HEK293 (cell line): ENCODE results near the gene EML3.

Source experiments
- CTCF ChIA-PET: fragments of 350-600 bp; formaldehyde crosslinking; extraction: SDS; loops from one replicate; lab custom pipeline; 2021; ENCODE audit warnings: antibody characterized with exemption; lab: Yijun Ruan, JAX
- POLR2A ChIA-PET: fragments of 300-600 bp; formaldehyde crosslinking; extraction: SDS; loops from one replicate; lab custom pipeline; 2020; ENCODE audit warnings: antibody characterized with exemption, inconsistent platforms; lab: Yijun Ruan, JAX
- H3K27ac ChIP-seq: fragments of 200-500 bp; sonication (Bioruptor generic); 2 replicates; pipeline ENCODE4 v1.5.1; 2014; ENCODE audit warnings: low read depth, low read length, control low read depth, inconsistent platforms; ENCODE audit errors: extremely low read depth
- H3K36me3 ChIP-seq, 2 experiments: fragments of 200-500 bp in 1 of 2; sonication (Bioruptor generic) in 1 of 2; 1 replicate in 1 of 2; 2 replicates in 1 of 2; pipeline ENCODE4 v1.5.1; 2014 to 2017; ENCODE audit warnings: inconsistent platforms in 2 of 2, low read length in 2 of 2; ENCODE audit not compliant: control insufficient read depth in 2 of 2, insufficient read depth in 1 of 2
- H3K4me1 ChIP-seq: fragments of 200-500 bp; sonication (Bioruptor generic); 2 replicates; pipeline ENCODE4 v1.5.1; 2014; ENCODE audit warnings: mild to moderate bottlenecking, low read length, inconsistent platforms; ENCODE audit not compliant: control insufficient read depth, insufficient read depth
- H3K4me3 ChIP-seq: 2 replicates; pipeline ENCODE4 v1.5.1; 2011; ENCODE audit warnings: low read depth, mild to moderate bottlenecking, control low read depth, low read length, moderate library complexity
- H3K9me3 ChIP-seq: fragments of 200-500 bp; sonication (Bioruptor generic); 2 replicates; pipeline ENCODE4 v1.5.1; 2014; ENCODE audit warnings: low read depth, low read length, inconsistent platforms; ENCODE audit not compliant: control insufficient read depth, insufficient read depth
- GLI4 ChIP-seq: fragments of 450-650 bp; formaldehyde crosslinking; IDR thresholded peaks from 2 replicates; pipeline ENCODE4 v1.5.1; 2016; ENCODE audit warnings: missing biosample characterization, missing genetic modification characterization
- GLIS1 ChIP-seq: fragments of 450-650 bp; formaldehyde crosslinking; IDR thresholded peaks from 2 replicates; pipeline ENCODE4 v1.5.1; 2016; ENCODE audit warnings: missing biosample characterization, missing genetic modification characterization
- GLIS2 ChIP-seq: fragments of 450-650 bp; formaldehyde crosslinking; IDR thresholded peaks from 2 replicates; pipeline ENCODE4 v1.5.1; 2016; ENCODE audit warnings: missing biosample characterization, missing genetic modification characterization
- HOXA7 ChIP-seq: sonication (generic); formaldehyde crosslinking; IDR thresholded peaks from 2 replicates; pipeline ENCODE4 v1.8.1; 2022; ENCODE audit warnings: missing genetic modification reagents, borderline replicate concordance
- KLF8 ChIP-seq: fragments of 450-650 bp; formaldehyde crosslinking; IDR thresholded peaks from 2 replicates; pipeline ENCODE4 v1.5.1; 2016; ENCODE audit warnings: missing biosample characterization, missing genetic modification characterization
- SALL2 ChIP-seq: fragments of 450-650 bp; formaldehyde crosslinking; IDR thresholded peaks from 2 replicates; pipeline ENCODE4 v1.5.0; 2017; ENCODE audit warnings: missing biosample characterization, mild to moderate bottlenecking, missing genetic modification characterization, borderline replicate concordance
- SCRT2 ChIP-seq: fragments of 450-650 bp; formaldehyde crosslinking; IDR thresholded peaks from 2 replicates; pipeline ENCODE4 v1.5.1; 2016; ENCODE audit warnings: missing biosample characterization, missing genetic modification characterization
- SETDB1 ChIP-seq: IDR thresholded peaks from one replicate; pipeline ENCODE4 v1.6.1; 2017; ENCODE audit warnings: mild to moderate bottlenecking, low read length, moderate library complexity, mixed read lengths; ENCODE audit not compliant: insufficient read length
- SP2 ChIP-seq: fragments of 450-650 bp; formaldehyde crosslinking; IDR thresholded peaks from 2 replicates; pipeline ENCODE4 v1.5.1; 2016; ENCODE audit warnings: missing biosample characterization, missing genetic modification characterization
- WT1 ChIP-seq: fragments of 450-650 bp; formaldehyde crosslinking; IDR thresholded peaks from 2 replicates; pipeline ENCODE4 v1.5.1; 2016; ENCODE audit warnings: missing biosample characterization, missing genetic modification characterization
- ZBTB17 ChIP-seq: fragments of 450-650 bp; formaldehyde crosslinking; IDR thresholded peaks from 2 replicates; pipeline ENCODE4 v1.5.1; 2016; ENCODE audit warnings: missing biosample characterization, missing genetic modification characterization
- ZFHX2 ChIP-seq: fragments of 450-650 bp; formaldehyde crosslinking; conservative IDR thresholded peaks from 2 replicates; pipeline ENCODE4 v1.5.1; 2016; ENCODE audit warnings: missing biosample characterization, missing genetic modification characterization
- ZFP3 ChIP-seq: fragments of 450-650 bp; formaldehyde crosslinking; IDR thresholded peaks from 2 replicates; pipeline ENCODE4 v1.5.1; 2016; ENCODE audit warnings: low read depth, missing biosample characterization, missing genetic modification characterization
- ZFP37 ChIP-seq: fragments of 450-650 bp; formaldehyde crosslinking; IDR thresholded peaks from 2 replicates; pipeline ENCODE4 v1.5.1; 2016; ENCODE audit warnings: missing biosample characterization, missing genetic modification characterization
- ZIC2 ChIP-seq: fragments of 450-650 bp; formaldehyde crosslinking; IDR thresholded peaks from 2 replicates; pipeline ENCODE4 v1.5.1; 2016; ENCODE audit warnings: missing biosample characterization, missing genetic modification characterization
- ZNF16 ChIP-seq: fragments of 450-650 bp; formaldehyde crosslinking; IDR thresholded peaks from 2 replicates; pipeline ENCODE4 v1.5.1; 2016; ENCODE audit warnings: low read depth, missing biosample characterization, missing genetic modification characterization
- ZNF202 ChIP-seq: fragments of 450-650 bp; formaldehyde crosslinking; IDR thresholded peaks from 2 replicates; pipeline ENCODE4 v1.5.1; 2016; ENCODE audit warnings: missing biosample characterization, missing genetic modification characterization, borderline replicate concordance
- ZNF211 ChIP-seq: fragments of 450-650 bp; formaldehyde crosslinking; IDR thresholded peaks from 2 replicates; pipeline ENCODE4 v1.5.1; 2016; ENCODE audit warnings: low read depth, missing biosample characterization, missing genetic modification characterization
- ZNF223 ChIP-seq: fragments of 450-650 bp; formaldehyde crosslinking; IDR thresholded peaks from 2 replicates; pipeline ENCODE4 v1.5.1; 2016; ENCODE audit warnings: missing biosample characterization, missing genetic modification characterization
- ZNF302 ChIP-seq: fragments of 450-650 bp; formaldehyde crosslinking; IDR thresholded peaks from 2 replicates; pipeline ENCODE4 v1.5.1; 2016; ENCODE audit warnings: missing biosample characterization, missing genetic modification characterization, low read depth
- ZNF404 ChIP-seq: fragments of 450-650 bp; formaldehyde crosslinking; IDR thresholded peaks from 2 replicates; pipeline ENCODE4 v1.5.1; 2017; ENCODE audit warnings: missing biosample characterization, missing genetic modification characterization
- ZNF510 ChIP-seq: fragments of 450-650 bp; formaldehyde crosslinking; IDR thresholded peaks from 2 replicates; pipeline ENCODE4 v1.5.1; 2018; ENCODE audit warnings: mild to moderate bottlenecking, missing genetic modification characterization, missing biosample characterization; ENCODE audit not compliant: insufficient replicate concordance
- ZNF544 ChIP-seq: fragments of 450-650 bp; formaldehyde crosslinking; IDR thresholded peaks from 2 replicates; pipeline ENCODE4 v1.5.0; 2017; ENCODE audit warnings: missing biosample characterization, missing genetic modification characterization
- ZNF571 ChIP-seq: fragments of 450-650 bp; formaldehyde crosslinking; IDR thresholded peaks from 2 replicates; pipeline ENCODE4 v1.5.0; 2017; ENCODE audit warnings: missing biosample characterization, missing genetic modification characterization
- ZNF623 ChIP-seq: fragments of 450-650 bp; formaldehyde crosslinking; IDR thresholded peaks from 2 replicates; pipeline ENCODE4 v1.5.1; 2016; ENCODE audit warnings: missing biosample characterization, missing genetic modification characterization
- ZNF660 ChIP-seq: fragments of 450-650 bp; IDR thresholded peaks from 2 replicates; pipeline ENCODE4 v1.5.1; 2018; ENCODE audit warnings: missing biosample characterization, mild to moderate bottlenecking, missing genetic modification characterization
- ZNF701 ChIP-seq: fragments of 450-650 bp; formaldehyde crosslinking; IDR thresholded peaks from 2 replicates; pipeline ENCODE4 v1.5.1; 2016; ENCODE audit warnings: missing biosample characterization, missing genetic modification characterization
- ZNF837 ChIP-seq: fragments of 450-650 bp; formaldehyde crosslinking; IDR thresholded peaks from 2 replicates; pipeline ENCODE4 v1.5.1; 2016; ENCODE audit warnings: missing biosample characterization, missing genetic modification characterization
- ZSCAN16 ChIP-seq: fragments of 450-650 bp; formaldehyde crosslinking; IDR thresholded peaks from 2 replicates; pipeline ENCODE4 v1.5.1; 2016; ENCODE audit warnings: missing biosample characterization, missing genetic modification characterization
- TF ChIP-seq, protein P1 (sequence below): fragments of 450-650 bp; formaldehyde crosslinking; IDR thresholded peaks from 2 replicates; pipeline ENCODE4 v1.5.1; 2016; ENCODE audit warnings: missing biosample characterization, missing genetic modification characterization, low read depth
- TF ChIP-seq, protein P2 (sequence below): fragments of 450-650 bp; formaldehyde crosslinking; IDR thresholded peaks from 2 replicates; pipeline ENCODE4 v1.5.0; 2017; ENCODE audit warnings: missing biosample characterization, missing genetic modification characterization, borderline replicate concordance
- TF ChIP-seq, protein P3 (sequence below): fragments of 450-650 bp; formaldehyde crosslinking; IDR thresholded peaks from 2 replicates; pipeline ENCODE4 v1.5.1; 2017; ENCODE audit warnings: missing biosample characterization, missing genetic modification characterization

The EML3 gene

DNA sequence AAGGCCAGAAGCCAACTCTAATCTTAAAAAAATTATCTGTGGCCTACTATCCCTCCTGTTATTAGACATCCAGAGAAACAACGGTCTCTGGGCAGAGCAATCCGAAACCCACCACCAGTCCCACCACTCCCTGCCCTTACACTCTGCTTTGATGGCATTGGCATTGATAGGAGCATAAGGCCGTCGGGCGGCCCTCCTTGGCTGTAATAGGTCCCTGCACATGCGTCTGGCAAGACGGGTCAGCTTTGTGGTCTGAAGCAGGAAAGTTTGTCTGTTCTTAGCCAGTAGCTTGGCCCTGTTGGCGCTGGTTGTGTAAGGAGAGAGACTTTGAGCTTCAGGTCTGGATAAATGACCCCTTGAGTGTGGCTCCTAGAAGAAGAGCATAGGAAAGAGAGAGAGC is 17.5 kb downstream of the EML3 start:
- Histone ChIP-seq H3K9me3 (no peaks in the 10 kb centered on the region), H3K27ac (no peak overlapping the region), H3K4me3 (no peak overlapping the region), H3K36me3 (peaks cover 17 to 72% of the 10 kb centered on the region in 2 experiments; a peak in 2 of 3 replicates), H3K4me1 (no peaks in the 10 kb centered on the region)
- TF ChIP-seq ZNF510 (no peak), ZNF202 (no peak), ZBTB17 (tag by site-specific recombination) (no peak), ZNF302 (no peak), ZNF623 (no peak), GLIS2 (tag by site-specific recombination) (no peak), SP2 (tag by site-specific recombination) (no peak), ZNF571 (tag by site-specific recombination) (no peak), ZNF223 (no peak), ZNF837 (tag by site-specific recombination) (no peak), SALL2 (tag by site-specific recombination) (no peak), HOXA7 (no peak), ZNF701 (tag by site-specific recombination) (no peak), GLIS1 (no peak), ZNF544 (tag by site-specific recombination) (no peak), GLI4 (tag by site-specific recombination) (no peak)
- TF ChIP-seq, protein P1, sequence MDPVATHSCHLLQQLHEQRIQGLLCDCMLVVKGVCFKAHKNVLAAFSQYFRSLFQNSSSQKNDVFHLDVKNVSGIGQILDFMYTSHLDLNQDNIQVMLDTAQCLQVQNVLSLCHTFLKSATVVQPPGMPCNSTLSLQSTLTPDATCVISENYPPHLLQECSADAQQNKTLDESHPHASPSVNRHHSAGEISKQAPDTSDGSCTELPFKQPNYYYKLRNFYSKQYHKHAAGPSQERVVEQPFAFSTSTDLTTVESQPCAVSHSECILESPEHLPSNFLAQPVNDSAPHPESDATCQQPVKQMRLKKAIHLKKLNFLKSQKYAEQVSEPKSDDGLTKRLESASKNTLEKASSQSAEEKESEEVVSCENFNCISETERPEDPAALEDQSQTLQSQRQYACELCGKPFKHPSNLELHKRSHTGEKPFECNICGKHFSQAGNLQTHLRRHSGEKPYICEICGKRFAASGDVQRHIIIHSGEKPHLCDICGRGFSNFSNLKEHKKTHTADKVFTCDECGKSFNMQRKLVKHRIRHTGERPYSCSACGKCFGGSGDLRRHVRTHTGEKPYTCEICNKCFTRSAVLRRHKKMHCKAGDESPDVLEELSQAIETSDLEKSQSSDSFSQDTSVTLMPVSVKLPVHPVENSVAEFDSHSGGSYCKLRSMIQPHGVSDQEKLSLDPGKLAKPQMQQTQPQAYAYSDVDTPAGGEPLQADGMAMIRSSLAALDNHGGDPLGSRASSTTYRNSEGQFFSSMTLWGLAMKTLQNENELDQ = no peak
- TF ChIP-seq, protein P2, sequence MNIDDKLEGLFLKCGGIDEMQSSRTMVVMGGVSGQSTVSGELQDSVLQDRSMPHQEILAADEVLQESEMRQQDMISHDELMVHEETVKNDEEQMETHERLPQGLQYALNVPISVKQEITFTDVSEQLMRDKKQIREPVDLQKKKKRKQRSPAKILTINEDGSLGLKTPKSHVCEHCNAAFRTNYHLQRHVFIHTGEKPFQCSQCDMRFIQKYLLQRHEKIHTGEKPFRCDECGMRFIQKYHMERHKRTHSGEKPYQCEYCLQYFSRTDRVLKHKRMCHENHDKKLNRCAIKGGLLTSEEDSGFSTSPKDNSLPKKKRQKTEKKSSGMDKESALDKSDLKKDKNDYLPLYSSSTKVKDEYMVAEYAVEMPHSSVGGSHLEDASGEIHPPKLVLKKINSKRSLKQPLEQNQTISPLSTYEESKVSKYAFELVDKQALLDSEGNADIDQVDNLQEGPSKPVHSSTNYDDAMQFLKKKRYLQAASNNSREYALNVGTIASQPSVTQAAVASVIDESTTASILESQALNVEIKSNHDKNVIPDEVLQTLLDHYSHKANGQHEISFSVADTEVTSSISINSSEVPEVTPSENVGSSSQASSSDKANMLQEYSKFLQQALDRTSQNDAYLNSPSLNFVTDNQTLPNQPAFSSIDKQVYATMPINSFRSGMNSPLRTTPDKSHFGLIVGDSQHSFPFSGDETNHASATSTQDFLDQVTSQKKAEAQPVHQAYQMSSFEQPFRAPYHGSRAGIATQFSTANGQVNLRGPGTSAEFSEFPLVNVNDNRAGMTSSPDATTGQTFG (tag by site-specific recombination) = no peak
- ChIA-PET POLR2A (interaction anchor here (1.1 to 6.0 kb wide), 2 partner anchors 21 to 26 kb away, joined by 3 to 109 read pairs; partner anchors contain the start of genes B3GAT3 and EEF1G), CTCF (interaction anchor here (1.4 to 2.7 kb wide), 2 partner anchors 17 to 20 kb away, joined by 5 to 15 read pairs; partner anchors contain the start of gene EML3)

DNA sequence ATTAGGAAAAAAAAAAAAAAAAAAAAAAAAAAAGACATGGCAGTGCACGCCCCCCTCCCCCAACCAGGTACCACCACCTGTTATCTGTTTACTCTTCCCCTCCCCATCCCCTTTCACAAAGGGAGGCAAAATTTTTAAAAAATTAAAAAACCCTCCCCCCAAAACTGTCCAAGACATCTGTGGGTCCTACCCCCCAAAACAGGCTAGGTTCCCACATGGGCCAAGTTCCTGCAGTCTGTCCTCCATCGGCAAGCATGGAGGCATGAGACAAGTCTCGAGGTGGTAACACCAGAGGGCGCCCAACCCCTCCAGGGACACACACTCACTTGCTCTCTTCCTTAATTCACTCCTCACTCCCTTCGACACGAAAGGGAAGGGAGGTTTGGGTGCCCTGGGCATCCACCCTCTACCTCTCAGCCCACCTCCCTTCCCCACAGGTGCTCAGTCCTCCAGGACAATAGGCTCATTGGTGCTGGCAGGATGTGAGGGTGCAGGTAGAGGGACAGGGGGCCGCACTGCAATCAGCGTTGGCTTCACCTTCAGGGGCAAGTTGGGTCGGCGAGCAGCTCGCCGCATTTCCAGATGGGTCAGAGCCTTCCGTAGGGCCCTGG is 19.0 kb downstream of the EML3 start:
- H3K9me3 ChIP-seq = no peaks in the 10 kb centered on the region
- ChIA-PET CTCF (interaction anchor here (0.6 to 3.5 kb wide), 19 partner anchors 10 to 199 kb away, joined by 3 to 19 read pairs (median 4); partner anchors contain the start of genes B3GAT3, EEF1G, EML3 and LRRN4CL), POLR2A (interaction anchor here (0.6 to 6.0 kb wide), 12 partner anchors 7 to 278 kb away, joined by 3 to 140 read pairs (median 12); partner anchors contain the start of genes B3GAT3, C11orf98, CSKMT and EEF1G)
- H3K4me1 ChIP-seq = no peaks in the 10 kb centered on the region
- peaks cover 17 to 66% of the 10 kb centered on the region in 2 experiments; a peak in 2 of 3 replicates for H3K36me3 ChIP-seq
- no peak overlapping the region for H3K4me3 ChIP-seq
- no peak overlapping the region for H3K27ac ChIP-seq
- TF ChIP-seq ZIC2 (no peak), ZFP37 (tag by site-specific recombination) (no peak), ZSCAN16 (tag by site-specific recombination) (no peak), ZNF660 (tag by site-specific recombination) (0 out of 2 replicates have a peak, but pooled peaks have one; percentile 14), ZFP3 (no peak), ZNF16 (tag by site-specific recombination) (no peak), KLF8 (tag by site-specific recombination) (no peak), SETDB1 (no peak), SCRT2 (tag by site-specific recombination) (peak; percentile 74), ZNF404 (tag by site-specific recombination) (no peak), ZFHX2 (tag by site-specific recombination) (no peak), ZNF211 (tag by site-specific recombination) (no peak), WT1 (tag by site-specific recombination) (peak; percentile 53; the same call in 1 of the 2 replicates), ZNF202 (no peak)
- TF ChIP-seq, protein P3, sequence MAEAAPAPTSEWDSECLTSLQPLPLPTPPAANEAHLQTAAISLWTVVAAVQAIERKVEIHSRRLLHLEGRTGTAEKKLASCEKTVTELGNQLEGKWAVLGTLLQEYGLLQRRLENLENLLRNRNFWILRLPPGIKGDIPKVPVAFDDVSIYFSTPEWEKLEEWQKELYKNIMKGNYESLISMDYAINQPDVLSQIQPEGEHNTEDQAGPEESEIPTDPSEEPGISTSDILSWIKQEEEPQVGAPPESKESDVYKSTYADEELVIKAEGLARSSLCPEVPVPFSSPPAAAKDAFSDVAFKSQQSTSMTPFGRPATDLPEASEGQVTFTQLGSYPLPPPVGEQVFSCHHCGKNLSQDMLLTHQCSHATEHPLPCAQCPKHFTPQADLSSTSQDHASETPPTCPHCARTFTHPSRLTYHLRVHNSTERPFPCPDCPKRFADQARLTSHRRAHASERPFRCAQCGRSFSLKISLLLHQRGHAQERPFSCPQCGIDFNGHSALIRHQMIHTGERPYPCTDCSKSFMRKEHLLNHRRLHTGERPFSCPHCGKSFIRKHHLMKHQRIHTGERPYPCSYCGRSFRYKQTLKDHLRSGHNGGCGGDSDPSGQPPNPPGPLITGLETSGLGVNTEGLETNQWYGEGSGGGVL (tag by site-specific recombination) = no peak
